HG03159 (cell line): ENCODE data around the gene TCAP.
"Not testable (repeated sequence)": the region's sequence is repeated elsewhere in the genome, so short reads cannot be mapped to it uniquely, and the experiment has no call there.

Experiments
- ATAC-seq: cut with Tn5 transposase; IDR thresholded peaks from one replicate; pipeline ENCODE4 v1.9.1; 2021; ENCODE audit warnings: mild to moderate bottlenecking, moderate library complexity; ENCODE audit not compliant: unreplicated experiment

TCAP gene

GRCh38 chr17:39702901-39703893 is 38.0 kb downstream of the TCAP start:
- ATAC-seq, result no peak

- no peak for ATAC-seq
Observed at GRCh38 chr17:39703913-39704312, 38.8 kb downstream of the TCAP start.

GRCh38 chr17:39704821-39705551 is 39.8 kb downstream of the TCAP start:
- no peak for ATAC-seq

- ATAC-seq, result no peak
Observed at GRCh38 chr17:39705786-39706348, 40.7 kb downstream of the TCAP start.

- ATAC-seq, result no peak
Observed at GRCh38 chr17:39706383-39706782, 41.2 kb downstream of the TCAP start.

GRCh38 chr17:39706921-39707337 is 41.8 kb downstream of the TCAP start:
- ATAC-seq, result no peak

- ATAC-seq, result no peak
Observed at GRCh38 chr17:39709319-39709997, 44.3 kb downstream of the TCAP start.

GRCh38 chr17:39709998-39710964 is 45.1 kb downstream of the TCAP start:
- no peak for ATAC-seq

- ATAC-seq, result not testable (repeated sequence)
Observed at GRCh38 chr17:39711071-39711470, 45.9 kb downstream of the TCAP start.

GRCh38 chr17:39711851-39712250 is 46.7 kb downstream of the TCAP start:
- ATAC-seq, result no peak

GRCh38 chr17:39714234-39714633 is 49.1 kb downstream of the TCAP start:
- no peak for ATAC-seq

GRCh38 chr17:39715375-39716072 is 50.4 kb downstream of the TCAP start:
- no peak for ATAC-seq
